CD8-positive, alpha-beta memory T cell (primary cell): Measurements from ENCODE around the gene TXNL4A. TPM values are rescaled to one million over a fixed set of nuclear protein-coding genes. Genes with fewer than 3 reads are reported as not detected.

Source experiments
- CTCF ChIA-PET: fragments of 350-600 bp; sonication (Branson Sonifier 250); formaldehyde crosslinking; loops from one replicate; lab custom pipeline; 2021; ENCODE audit warnings: antibody characterized with exemption; lab: Charles Lee
- POLR2A ChIA-PET: fragments of 350-600 bp; sonication (Branson Sonifier 250); formaldehyde crosslinking; loops from one replicate; lab custom pipeline; 2021; ENCODE audit warnings: antibody characterized with exemption; lab: Charles Lee
- DNase-seq, 5 donors: peaks; one replicate each; pipeline versions ENCODE4 v3.0.0 to v3.0.0-alpha.2; 2020 to 2022; ENCODE audit warnings: mixed read lengths in 1 of 5
- H3K27ac ChIP-seq: one replicate; pipeline ENCODE4 v1.7.0; 2013; ENCODE audit warnings: low read depth, mild to moderate bottlenecking, low read length, moderate library complexity
- H3K27me3 ChIP-seq: 2 replicates; pipeline ENCODE4 v1.7.0; 2013; ENCODE audit warnings: low read length, mild to moderate bottlenecking; ENCODE audit not compliant: insufficient read depth, poor library complexity, severe bottlenecking
- H3K36me3 ChIP-seq: 2 replicates; pipeline ENCODE4 v1.7.0; 2013; ENCODE audit warnings: mild to moderate bottlenecking, low read length, moderate library complexity; ENCODE audit not compliant: insufficient read depth
- H3K4me1 ChIP-seq: 2 replicates; pipeline ENCODE4 v1.7.0; 2013; ENCODE audit warnings: mild to moderate bottlenecking, low read length, moderate library complexity; ENCODE audit not compliant: insufficient read depth
- H3K4me3 ChIP-seq: 2 replicates; pipeline ENCODE4 v1.7.0; 2013; ENCODE audit warnings: mild to moderate bottlenecking, low read length
- H3K9me3 ChIP-seq: 2 replicates; pipeline ENCODE4 v1.7.0; 2013; ENCODE audit warnings: mild to moderate bottlenecking, low read length
- H3K27ac Mint-ChIP-seq, 8 donors: one replicate each; pipeline ENCODE4 v1.8.0; 2020 to 2021; ENCODE audit warnings: mixed read lengths in 8 of 8, mild to moderate bottlenecking in 6 of 8, inconsistent platforms in 3 of 8, moderate library complexity in 3 of 8
- H3K27me3 Mint-ChIP-seq, 2 donors: one replicate each; pipeline ENCODE4 v1.8.0; 2020 to 2021; ENCODE audit warnings: mixed read lengths in 2 of 2, mild to moderate bottlenecking in 1 of 2, moderate library complexity in 1 of 2
- H3K36me3 Mint-ChIP-seq, 3 donors: one replicate each; pipeline ENCODE4 v1.8.0; 2020 to 2021; ENCODE audit warnings: mixed read lengths in 3 of 3, inconsistent platforms in 1 of 3, mild to moderate bottlenecking in 1 of 3
- H3K4me1 Mint-ChIP-seq, 3 donors: one replicate each; pipeline ENCODE4 v1.8.0; 2020 to 2021; ENCODE audit warnings: mixed read lengths in 3 of 3, inconsistent platforms in 1 of 3, mild to moderate bottlenecking in 1 of 3
- H3K4me3 Mint-ChIP-seq, 7 donors: one replicate each; pipeline ENCODE4 v1.8.0; 2020 to 2021; ENCODE audit warnings: mixed read lengths in 7 of 7, mild to moderate bottlenecking in 6 of 7, moderate library complexity in 4 of 7, inconsistent platforms in 2 of 7
- H3K9me3 Mint-ChIP-seq, 5 donors: one replicate each; pipeline ENCODE4 v1.8.0; 2020 to 2022; ENCODE audit warnings: mixed read lengths in 5 of 5, mild to moderate bottlenecking in 3 of 5, moderate library complexity in 2 of 5, inconsistent platforms in 1 of 5
- polyA plus RNA-seq: library from polyadenylated mRNA; unstranded; fragments of 300-500 nt; fragmentation: Illumina TruSeq; gene quantifications from one replicate; pipeline ENCODE4 v1.2.3, GENCODE V29; 2021
- total RNA-seq, 2 experiments: library from RNA; stranded (reverse); gene quantifications; one replicate each; pipeline ENCODE4 v1.2.3, GENCODE V29; 2021

TXNL4A gene
- total and polyA plus RNA-seq, 3 experiments from 2014 or later = 198 to 260 (median 202) TPM

- H3K36me3 ChIP-seq = no peaks in the 10 kb centered on the region
- no peak overlapping the region for H3K4me3 ChIP-seq
- no peaks in the 10 kb centered on the region for H3K27me3 ChIP-seq
- Mint-ChIP-seq H3K4me3 (no peak overlapping the region), H3K27ac (peak overlapping the region in 1 of 8 donors; percentile 48), H3K36me3 (peaks cover 0 to 2% (median 0%) of the 10 kb centered on the region in 3 donors), H3K9me3 (no peaks in the 10 kb centered on the region), H3K4me1 (peaks cover 7 to 9% (median 8%) of the 10 kb centered on the region in 3 donors), H3K27me3 (no peaks in the 10 kb centered on the region)
- POLR2A ChIA-PET = no interaction called here
- DNase-seq = no peak
- no peaks in the 10 kb centered on the region for H3K9me3 ChIP-seq
- H3K27ac ChIP-seq = no peak overlapping the region
- H3K4me1 ChIP-seq = peaks cover 13% of the 10 kb centered on the region
- CTCF ChIA-PET = no interaction called here
These were observed 33.6 kb downstream of the TXNL4A start for GRCh38 chr18:79954791-79955190.

- no peaks in the 10 kb centered on the region for H3K9me3 ChIP-seq
- Mint-ChIP-seq H3K4me3 (peak overlapping the region in 5 of 7 donors; percentile 32 to 64 (median 58)), H3K27ac (no peak overlapping the region), H3K4me1 (peaks cover 12 to 15% (median 15%) of the 10 kb centered on the region in 3 donors), H3K27me3 (no peaks in the 10 kb centered on the region), H3K36me3 (peaks cover 0 to 3% (median 0%) of the 10 kb centered on the region in 3 donors), H3K9me3 (no peaks in the 10 kb centered on the region)
- ChIA-PET CTCF (no interaction called here), POLR2A (no interaction called here)
- no peaks in the 10 kb centered on the region for H3K36me3 ChIP-seq
- no peak for DNase-seq
- no peak overlapping the region for H3K4me3 ChIP-seq
- H3K27me3 ChIP-seq = no peaks in the 10 kb centered on the region
- H3K27ac ChIP-seq = no peak overlapping the region
- peaks cover 16% of the 10 kb centered on the region for H3K4me1 ChIP-seq
These were observed 34.3 kb downstream of the TXNL4A start for GRCh38 chr18:79953971-79954651.

GRCh38 chr18:79952996-79953559 is 35.3 kb downstream of the TXNL4A start:
- Mint-ChIP-seq H3K27ac (peak overlapping the region in 1 of 8 donors; percentile 23), H3K27me3 (no peaks in the 10 kb centered on the region), H3K4me3 (peak overlapping the region in 6 of 7 donors; percentile 23 to 86 (median 54)), H3K4me1 (peaks cover 19 to 26% (median 25%) of the 10 kb centered on the region in 3 donors), H3K36me3 (peaks cover 0 to 10% (median 0%) of the 10 kb centered on the region in 3 donors), H3K9me3 (no peaks in the 10 kb centered on the region)
- DNase-seq = no peak
- H3K27me3 ChIP-seq = no peaks in the 10 kb centered on the region
- POLR2A ChIA-PET = no interaction called here
- H3K36me3 ChIP-seq = no peaks in the 10 kb centered on the region
- H3K27ac ChIP-seq = no peak overlapping the region
- H3K9me3 ChIP-seq = no peaks in the 10 kb centered on the region
- H3K4me1 ChIP-seq = peaks cover 23% of the 10 kb centered on the region
- CTCF ChIA-PET = no interaction called here
- no peak overlapping the region for H3K4me3 ChIP-seq

GRCh38 chr18:79952456-79952995 is 35.8 kb downstream of the TXNL4A start:
- peaks cover 19 to 31% (median 26%) of the 10 kb centered on the region in 3 donors for H3K4me1 Mint-ChIP-seq
- H3K27ac Mint-ChIP-seq = no peak overlapping the region
- no peaks in the 10 kb centered on the region for H3K27me3 Mint-ChIP-seq
- H3K9me3 Mint-ChIP-seq = no peaks in the 10 kb centered on the region
- no peaks in the 10 kb centered on the region for H3K27me3 ChIP-seq
- no peak for DNase-seq
- POLR2A ChIA-PET = interaction anchor here (1.6 to 1.7 kb wide), 3 partner anchors 11 to 81 kb away, joined by 6 read pairs; partner anchors contain the start of genes HSBP1L1, RBFA and TXNL4A
- H3K27ac ChIP-seq = no peak overlapping the region
- peak overlapping the region; percentile 65 for H3K4me3 ChIP-seq
- peaks cover 23% of the 10 kb centered on the region for H3K4me1 ChIP-seq
- CTCF ChIA-PET = interaction anchor here (1.4 to 1.6 kb wide), 2 partner anchors 12 to 14 kb away, joined by 3 to 7 read pairs; no protein-coding TSS in a partner anchor
- peak overlapping the region in 4 of 7 donors; percentile 8 to 86 (median 59) for H3K4me3 Mint-ChIP-seq
- H3K36me3 ChIP-seq = no peaks in the 10 kb centered on the region
- H3K36me3 Mint-ChIP-seq = peaks cover 0 to 10% (median 0%) of the 10 kb centered on the region in 3 donors
- H3K9me3 ChIP-seq = no peaks in the 10 kb centered on the region

GRCh38 chr18:79951545-79952455 is 36.6 kb downstream of the TXNL4A start, which contains the start of gene SLC66A2:
TSS of gene SLC66A2 (minus strand) at chr18:79951653. CDS start at chr18:79950926, 727 bp downstream.
- H3K4me1 Mint-ChIP-seq = peaks cover 22 to 34% (median 26%) of the 10 kb centered on the region in 3 donors
- Histone ChIP-seq H3K36me3 (no peaks in the 10 kb centered on the region), H3K4me3 (peak within 1 kb of the TSS; percentile 65), H3K4me1 (peaks cover 23% of the 10 kb centered on the region), H3K9me3 (no peaks in the 10 kb centered on the region), H3K27me3 (no peaks in the 10 kb centered on the region), H3K27ac (peak within 1 kb of the TSS; percentile 54)
- CTCF ChIA-PET = interaction anchor here (1.0 to 1.6 kb wide), 5 partner anchors 10 to 15 kb away, joined by 3 to 7 read pairs (median 4); partner anchors contain the start of gene HSBP1L1
- H3K27me3 Mint-ChIP-seq = no peaks in the 10 kb centered on the region
- no peaks in the 10 kb centered on the region for H3K9me3 Mint-ChIP-seq
- H3K36me3 Mint-ChIP-seq = peaks cover 0 to 12% (median 0%) of the 10 kb centered on the region in 3 donors
- POLR2A ChIA-PET = interaction anchor here (1.5 to 1.7 kb wide), 4 partner anchors 10 to 82 kb away, joined by 5 to 6 read pairs (median 6); partner anchors contain the start of genes HSBP1L1, RBFA and TXNL4A
- peak within 1 kb of the TSS; percentile 61 to 90 (median 77) for H3K27ac Mint-ChIP-seq
- peak; percentile 86 to 95 (median 94) for DNase-seq
- H3K4me3 Mint-ChIP-seq = peak within 1 kb of the TSS; percentile 84 to 93 (median 86)

GRCh38 chr18:79950515-79951341 is 37.6 kb downstream of the TXNL4A start:
- H3K4me3 ChIP-seq = peak overlapping the region; percentile 59

More at GRCh38 chr18:79950515-79951341, 37.6 kb downstream of the TXNL4A start:
- ChIA-PET POLR2A (interaction anchor here (1.5 to 1.7 kb wide), 4 partner anchors 11 to 83 kb away, joined by 5 to 6 read pairs (median 6); partner anchors contain the start of genes HSBP1L1, RBFA and TXNL4A), CTCF (interaction anchor here (0.8 to 1.6 kb wide), 4 partner anchors 10 to 83 kb away, joined by 3 to 7 read pairs (median 4); partner anchors contain the start of gene RBFA)
- H3K9me3 ChIP-seq = no peaks in the 10 kb centered on the region
- Mint-ChIP-seq H3K4me3 (peak overlapping the region; percentile 84 to 93 (median 86)), H3K27ac (peak overlapping the region; percentile 61 to 90 (median 77)), H3K4me1 (peaks cover 25 to 41% (median 34%) of the 10 kb centered on the region in 3 donors), H3K36me3 (peaks cover 0 to 16% (median 0%) of the 10 kb centered on the region in 3 donors), H3K9me3 (no peaks in the 10 kb centered on the region), H3K27me3 (no peaks in the 10 kb centered on the region)
- H3K4me1 ChIP-seq = peaks cover 23% of the 10 kb centered on the region
- H3K27ac ChIP-seq = peak overlapping the region; percentile 54
- H3K27me3 ChIP-seq = no peaks in the 10 kb centered on the region
- no peaks in the 10 kb centered on the region for H3K36me3 ChIP-seq
- DNase-seq = peak in 2 of 5 donors; percentile 21 to 36
